Vagina (tissue), 2 donors: Measurements from ENCODE around the gene CANX.

Experiments
- CTCF ChIP-seq, 3 experiments: fragments of 450-650 bp in 2 of 3; fragments of 200-600 bp in 1 of 3; sonication (generic) in 1 of 3; IDR thresholded peaks; one replicate each; pipeline ENCODE4 v1.5.1; 2017 to 2019; ENCODE audit warnings: antibody characterized with exemption in 3 of 3, mild to moderate bottlenecking in 2 of 3, moderate library complexity in 2 of 3
- POLR2A ChIP-seq, 2 donors: fragments of 450-650 bp; IDR thresholded peaks; one replicate each; pipeline ENCODE4 v1.6.1; 2017; ENCODE audit warnings: antibody characterized with exemption in 2 of 2, mild to moderate bottlenecking in 2 of 2, moderate library complexity in 2 of 2
- POLR2AphosphoS5 ChIP-seq, 2 donors: sonication (generic); formaldehyde crosslinking; IDR thresholded peaks; one replicate each; pipeline ENCODE4 v1.9.0; 2017; ENCODE audit warnings: antibody characterized with exemption in 2 of 2, mild to moderate bottlenecking in 2 of 2, low read depth in 1 of 2; ENCODE audit not compliant: insufficient read depth in 1 of 2

DNA sequence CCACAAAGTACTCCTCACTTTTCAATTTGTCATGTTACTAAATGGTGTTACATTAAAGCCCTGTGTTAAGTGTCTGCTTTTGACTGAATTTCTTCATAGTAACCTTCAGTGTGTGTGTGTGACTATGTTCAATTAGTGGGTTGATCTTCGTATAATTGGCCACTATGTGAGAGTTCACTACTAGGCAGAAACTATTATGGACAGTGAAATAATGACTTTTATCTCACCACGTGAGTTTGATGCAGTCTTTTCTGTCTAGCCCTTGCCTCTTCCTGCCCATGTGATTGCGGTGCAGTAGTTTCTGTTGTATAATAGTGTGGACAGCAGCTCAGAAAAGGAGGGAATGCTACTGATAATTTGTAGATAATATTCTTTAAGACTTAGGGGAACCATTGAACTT lies 32.1 kb downstream of the CANX start:
- TF ChIP-seq POLR2A (IDR thresholded peaks at IDR 0.05) (no peak), POLR2AphosphoS5 (IDR thresholded peaks at IDR 0.05; ENCODE audit: insufficient read depth in 1 of 2, low read depth in 1 of 2) (no peak), CTCF (IDR thresholded peaks at IDR 0.05) (no peak)
